Measurements from ENCODE around the gene BICD1. TPM values are rescaled to one million over a fixed set of nuclear protein-coding genes. Genes with fewer than 3 reads are reported as not detected.

BICD1 gene
- total RNA-seq, 4 donors from 2014 or later, result 0.70 to 7.8 (median 2.8) TPM

- H3K9me3 ChIP-seq, result no peaks in the 10 kb centered on the region
Measured at GRCh38 chr12:32265951-32266350, 159.3 kb downstream of the BICD1 start.

GRCh38 chr12:32266756-32267155, 160.1 kb downstream of the BICD1 start:
- WGBS, 2 donors, result 86 to 97% methylated on average over 5 of the region's 5 CpGs
- DNase-seq, result no peak
- TF ChIP-seq CTCF (IDR thresholded peaks at IDR 0.05) (no peak), POLR2A (IDR thresholded peaks at IDR 0.05) (no peak)
- no peaks in the 10 kb centered on the region for H3K27me3 ChIP-seq
- H3K4me1 ChIP-seq, result peaks cover 0 to 10% (median 0%) of the 10 kb centered on the region in 3 donors
- H3K36me3 ChIP-seq, result no peaks in the 10 kb centered on the region
- no peak overlapping the region for H3K4me3 ChIP-seq
- no peak overlapping the region for H3K27ac ChIP-seq
- H3K9me3 ChIP-seq, result no peaks in the 10 kb centered on the region
- intact Hi-C loops (cut with DNase I), result no loop called here

More at GRCh38 chr12:32265951-32266350, 159.3 kb downstream of the BICD1 start:
- H3K27ac ChIP-seq, result no peak overlapping the region
- DNase-seq, result no peak
- intact Hi-C loops (cut with DNase I), result no loop called here
- peaks cover 0 to 2% (median 0%) of the 10 kb centered on the region in 3 donors for H3K4me1 ChIP-seq
- H3K27me3 ChIP-seq, result no peaks in the 10 kb centered on the region
- TF ChIP-seq CTCF (IDR thresholded peaks at IDR 0.05) (no peak), POLR2A (IDR thresholded peaks at IDR 0.05) (no peak)
- H3K36me3 ChIP-seq, result no peaks in the 10 kb centered on the region
- WGBS, 2 donors, result 63 to 75% methylated on average over 3 of the region's 3 CpGs
- H3K4me3 ChIP-seq, result no peak overlapping the region

- Histone ChIP-seq H3K36me3 (no peaks in the 10 kb centered on the region), H3K27ac (no peak overlapping the region), H3K9me3 (no peaks in the 10 kb centered on the region), H3K4me1 (peaks cover 0 to 12% (median 0%) of the 10 kb centered on the region in 3 donors), H3K4me3 (no peak overlapping the region), H3K27me3 (no peaks in the 10 kb centered on the region)
- intact Hi-C loops (cut with DNase I), result no loop called here
- TF ChIP-seq POLR2A (IDR thresholded peaks at IDR 0.05) (no peak), CTCF (IDR thresholded peaks at IDR 0.05) (no peak)
- no peak for DNase-seq
- 69 to 78% methylated on average over 8 to 9 of the region's 10 CpGs for WGBS, 2 donors
Measured at GRCh38 chr12:32270818-32271710, 164.4 kb downstream of the BICD1 start.

GRCh38 chr12:32272465-32272864, 165.8 kb downstream of the BICD1 start:
- Histone ChIP-seq H3K4me3 (no peak overlapping the region), H3K9me3 (no peaks in the 10 kb centered on the region), H3K27ac (no peak overlapping the region), H3K27me3 (no peaks in the 10 kb centered on the region), H3K36me3 (no peaks in the 10 kb centered on the region), H3K4me1 (peaks cover 0 to 12% (median 0%) of the 10 kb centered on the region in 3 donors)
- WGBS, 2 donors, result 77 to 92% methylated on average over 2 of the region's 2 CpGs
- no peak for DNase-seq
- TF ChIP-seq CTCF (IDR thresholded peaks at IDR 0.05) (no peak), POLR2A (IDR thresholded peaks at IDR 0.05) (no peak)
- intact Hi-C loops (cut with DNase I), result no loop called here

GRCh38 chr12:32273063-32273522, 166.4 kb downstream of the BICD1 start:
- no peak for TF ChIP-seq CTCF (IDR thresholded peaks at IDR 0.05)
- TF ChIP-seq POLR2A (IDR thresholded peaks at IDR 0.05), result no peak
- intact Hi-C loops (cut with DNase I), result no loop called here
- H3K4me3 ChIP-seq, result no peak overlapping the region
- H3K4me1 ChIP-seq, result peaks cover 0 to 12% (median 0%) of the 10 kb centered on the region in 3 donors
- no peak for DNase-seq
- no peaks in the 10 kb centered on the region for H3K36me3 ChIP-seq
- H3K27me3 ChIP-seq, result no peaks in the 10 kb centered on the region
- no peak overlapping the region for H3K27ac ChIP-seq
- WGBS, 2 donors, result 71 to 75% methylated on average over 4 of the region's 4 CpGs
- no peaks in the 10 kb centered on the region for H3K9me3 ChIP-seq

Measured in esophagus squamous epithelium (tissue), 5 donors.